Stimulated activated CD8-positive, alpha-beta memory T cell treated with anti-CD3 and anti-CD28 coated beads, Interleukin-15, amount 100 ng/mL, for 4 hours (primary cell): ENCODE measurements around the gene UGT1A9.
A peak's percentile ranks its signal among the peaks of the same experiment; 100 is the strongest.
"Not testable (repeated sequence)": the region's sequence is repeated elsewhere in the genome, so short reads cannot be mapped to it uniquely, and the experiment has no call there.

Experiments
- DNase-seq, 2 donors: peaks; one replicate each; pipeline ENCODE4 v3.0.0-alpha.2; 2020; ENCODE audit warnings: low read depth in 2 of 2

UGT1A9 gene

GRCh38 chr2:233711312-233712008 lies 39.8 kb downstream of the UGT1A9 start:
- peak; percentile 31 to 35 for DNase-seq

DNA sequence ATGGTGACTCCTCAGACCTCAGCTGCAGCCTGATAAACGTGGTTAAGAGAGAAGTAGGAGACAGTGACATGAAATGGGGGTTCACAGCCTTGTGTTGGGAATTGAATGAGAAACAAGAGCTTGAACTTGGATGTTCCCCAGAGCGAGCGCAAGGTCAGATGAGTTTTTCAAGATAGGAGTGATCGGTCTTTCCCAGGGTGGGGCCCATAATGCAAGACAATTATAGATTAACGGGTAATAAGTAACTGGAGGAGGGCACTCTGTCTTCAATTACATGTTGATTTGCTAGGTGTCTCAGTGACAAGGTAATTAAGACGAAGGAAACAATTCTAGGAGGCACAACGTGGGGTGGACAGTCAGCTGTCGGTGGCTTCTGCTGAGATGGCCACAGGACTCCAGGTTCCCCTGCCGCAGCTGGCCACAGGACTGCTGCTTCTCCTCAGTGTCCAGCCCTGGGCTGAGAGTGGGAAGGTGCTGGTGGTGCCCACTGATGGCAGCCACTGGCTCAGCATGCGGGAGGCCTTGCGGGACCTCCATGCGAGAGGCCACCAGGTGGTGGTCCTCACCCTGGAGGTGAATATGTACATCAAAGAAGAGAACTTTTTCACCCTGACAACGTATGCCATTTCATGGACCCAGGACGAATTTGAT lies 41.0 kb downstream of the UGT1A9 start, which contains the start of gene UGT1A5:
Gene UGT1A5, plus strand, starts transcription at position 297 of the 651 bp plus-strand sequence. Its CDS starts 85 bp downstream, at position 382.
- no peak for DNase-seq

- no peak for DNase-seq
Measured at GRCh38 chr2:233713262-233713615, 41.5 kb downstream of the UGT1A9 start.

- no peak for DNase-seq
Measured at GRCh38 chr2:233714121-233714520, 42.4 kb downstream of the UGT1A9 start.

GRCh38 chr2:233718552-233718951 lies 46.9 kb downstream of the UGT1A9 start, which contains the start of gene UGT1A4:
TSS of gene UGT1A4 (plus strand) at chr2:233718736. CDS start at chr2:233718821, 85 bp downstream.
- no peak for DNase-seq

DNA sequence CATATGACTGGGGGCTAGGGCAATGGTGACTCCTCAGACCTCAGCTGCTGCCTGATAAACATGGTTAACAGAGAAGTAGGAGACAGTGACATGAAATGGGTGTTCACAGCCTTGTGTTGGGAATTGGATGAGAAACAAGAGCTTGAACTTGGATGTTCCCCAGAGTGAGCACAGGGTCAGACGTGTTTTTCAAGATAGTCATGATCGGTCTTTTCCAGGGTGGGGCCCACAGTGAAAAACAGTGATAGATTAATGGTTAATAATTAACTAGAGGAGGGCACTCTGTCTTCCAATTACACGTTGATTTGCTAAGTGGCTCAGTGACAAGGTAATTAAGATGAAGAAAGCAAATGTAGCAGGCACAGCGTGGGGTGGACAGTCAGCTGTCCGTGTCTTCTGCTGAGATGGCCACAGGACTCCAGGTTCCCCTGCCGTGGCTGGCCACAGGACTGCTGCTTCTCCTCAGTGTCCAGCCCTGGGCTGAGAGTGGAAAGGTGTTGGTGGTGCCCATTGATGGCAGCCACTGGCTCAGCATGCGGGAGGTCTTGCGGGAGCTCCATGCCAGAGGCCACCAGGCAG lies 57.1 kb downstream of the UGT1A9 start, which contains the start of gene UGT1A3:
Gene UGT1A3, plus strand, starts transcription at position 320 of the 579 bp plus-strand sequence. Its CDS starts 85 bp downstream, at position 405.
- no peak for DNase-seq

GRCh38 chr2:233736868-233737653 lies 65.4 kb downstream of the UGT1A9 start:
- not testable (repeated sequence) for DNase-seq

DNA sequence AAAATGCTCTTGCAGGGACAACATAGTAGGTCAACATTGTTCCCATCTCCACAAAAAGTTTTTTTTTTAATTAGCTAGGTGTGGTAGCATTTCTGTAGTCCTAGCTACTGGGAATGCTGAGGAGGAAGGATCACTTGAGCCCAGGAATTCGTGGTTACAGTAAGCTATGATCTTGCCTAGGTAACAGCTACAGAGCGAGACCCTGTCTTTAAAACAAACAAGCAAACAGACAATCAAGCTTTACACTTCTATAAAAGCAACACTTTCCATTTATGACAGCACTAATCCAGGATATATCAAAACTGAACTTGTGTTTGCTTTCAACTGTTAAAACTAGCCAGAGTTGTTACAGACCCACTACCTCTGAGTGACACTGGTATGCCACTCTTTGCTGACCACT lies 69.2 kb downstream of the UGT1A9 start:
- no peak for DNase-seq

DNA sequence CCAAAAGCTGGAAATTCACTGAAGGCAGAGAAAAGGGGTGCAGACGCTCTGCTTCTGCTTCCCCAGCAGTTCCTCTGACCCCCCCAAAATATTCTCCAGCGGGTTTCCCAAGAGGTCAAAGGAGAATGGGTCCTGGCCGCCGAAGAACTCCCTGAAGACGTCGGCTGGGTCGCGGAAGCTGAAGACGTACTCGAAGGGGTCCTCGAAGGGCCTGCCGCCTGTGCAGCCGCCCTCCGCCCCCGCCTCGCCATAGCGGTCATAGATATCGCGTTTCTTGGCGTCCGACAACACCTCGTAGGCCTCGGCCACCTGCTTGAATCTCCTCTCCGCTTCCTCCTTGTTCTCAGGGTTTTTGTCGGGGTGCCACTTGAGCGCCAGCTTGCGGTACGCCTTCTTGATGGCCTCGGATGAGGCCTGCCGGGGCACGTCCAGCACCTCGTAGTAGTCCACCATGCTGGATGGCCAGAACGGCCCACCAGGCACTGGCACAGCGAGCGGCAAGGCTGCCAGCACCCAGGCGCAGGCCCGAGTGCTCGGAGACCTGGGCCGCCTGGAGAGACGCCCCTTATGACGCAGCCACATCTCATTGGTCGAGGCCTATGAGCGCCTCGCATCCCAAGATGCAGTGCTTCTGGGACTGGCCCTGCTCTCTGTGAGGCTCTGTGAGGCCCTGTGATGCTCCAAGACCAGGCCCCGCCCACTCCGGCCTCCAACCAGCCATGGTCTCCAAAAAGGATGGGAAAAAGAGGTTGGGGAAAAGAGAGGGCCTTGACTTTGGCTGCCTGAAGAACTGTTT lies 72.0 kb downstream of the UGT1A9 start:
- DNase-seq, result no peak

DNA sequence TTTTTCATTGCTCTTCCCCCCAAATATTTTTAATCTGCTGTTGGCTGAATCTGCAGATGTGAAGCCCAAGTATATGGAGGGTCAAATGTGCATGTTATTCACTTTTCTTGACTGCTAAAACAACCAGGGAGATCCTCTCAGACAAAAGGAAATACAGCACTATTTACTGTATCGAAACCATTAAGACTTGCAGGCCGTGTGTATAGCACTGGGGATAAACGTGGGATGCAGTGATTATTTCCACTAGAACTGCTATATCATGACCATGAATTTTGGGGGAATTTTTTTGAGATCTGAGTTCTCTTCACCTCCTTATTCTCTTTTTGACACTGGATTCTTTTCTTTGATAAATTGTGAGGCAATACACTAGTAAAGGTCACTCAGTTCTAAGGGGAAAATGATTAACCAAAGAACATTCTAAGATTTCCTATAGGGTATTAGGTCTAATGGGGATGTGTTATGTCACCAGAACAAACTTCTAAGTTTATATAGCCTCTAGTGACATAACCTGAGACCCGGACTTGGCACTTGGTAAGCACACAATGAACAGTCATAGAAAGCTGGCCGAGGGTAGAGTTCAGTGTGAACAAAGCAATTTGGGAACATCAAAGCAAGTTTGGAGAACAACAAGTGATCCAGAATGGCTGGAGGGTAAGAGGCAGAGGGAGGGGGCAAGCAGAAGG lies 73.5 kb downstream of the UGT1A9 start:
- DNase-seq, result no peak

DNA sequence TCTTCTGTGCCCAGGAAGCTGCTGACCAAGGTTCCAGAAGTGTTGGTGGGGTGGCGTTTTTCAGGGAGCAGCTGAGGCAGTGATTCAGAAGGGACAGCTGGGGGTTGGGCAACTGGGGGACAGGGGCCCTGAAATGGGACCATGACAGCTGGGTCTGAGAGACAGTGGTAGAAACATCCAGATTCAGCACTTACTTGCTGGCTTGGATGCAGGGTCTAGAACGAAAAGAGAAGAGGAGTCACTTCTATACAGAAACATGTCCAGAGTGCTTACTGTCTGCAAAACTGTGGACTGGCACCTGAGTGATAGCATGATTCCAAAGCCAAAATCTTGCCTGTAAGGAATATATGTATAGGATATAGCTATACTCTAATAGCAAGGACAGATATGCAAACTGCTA lies 74.1 kb downstream of the UGT1A9 start:
- not testable (repeated sequence) for DNase-seq

GRCh38 chr2:233746475-233747282 lies 75.0 kb downstream of the UGT1A9 start:
- no peak for DNase-seq

GRCh38 chr2:233747283-233747544 lies 75.5 kb downstream of the UGT1A9 start:
- no peak for DNase-seq

GRCh38 chr2:233750689-233751088 lies 79.0 kb downstream of the UGT1A9 start:
- DNase-seq, result not testable (repeated sequence)

- DNase-seq, result not testable (repeated sequence)
Measured at GRCh38 chr2:233751212-233752009, 79.7 kb downstream of the UGT1A9 start.

DNA sequence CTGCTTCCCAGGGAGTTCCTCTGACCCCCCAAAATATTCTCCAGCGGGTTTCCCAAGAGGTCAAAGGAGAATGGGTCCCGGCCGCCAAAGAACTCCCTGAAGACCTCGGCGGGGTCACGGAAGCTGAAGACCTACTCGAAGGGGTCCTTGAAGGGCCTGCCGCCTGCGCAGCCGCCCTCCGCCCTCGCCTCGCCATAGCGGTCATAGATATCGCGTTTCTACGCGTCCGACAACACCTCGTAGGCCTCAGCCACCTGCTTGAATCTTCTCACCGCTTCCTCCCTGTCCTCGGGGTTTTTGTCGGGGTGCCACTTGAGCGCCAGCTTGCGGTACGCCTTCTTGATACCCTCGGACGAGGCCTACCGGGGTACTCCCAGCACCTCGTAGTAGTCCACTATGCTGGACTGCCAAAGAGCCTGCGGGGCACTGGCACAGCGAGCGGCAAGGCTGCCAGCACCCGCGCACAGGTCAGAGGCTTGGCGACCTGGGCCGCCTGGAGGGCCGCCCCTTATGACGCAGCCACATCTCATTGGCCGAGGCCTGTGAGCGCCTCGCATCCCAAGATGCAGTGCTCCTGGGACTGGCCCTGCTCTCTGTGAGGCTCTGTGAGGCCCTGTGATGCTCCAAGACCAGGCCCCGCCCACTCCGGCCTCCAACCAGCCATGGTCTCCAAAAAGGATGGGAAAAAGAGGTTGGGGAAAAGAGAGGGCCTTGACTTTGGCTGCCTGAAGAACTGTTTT lies 83.3 kb downstream of the UGT1A9 start:
- no peak for DNase-seq

DNA sequence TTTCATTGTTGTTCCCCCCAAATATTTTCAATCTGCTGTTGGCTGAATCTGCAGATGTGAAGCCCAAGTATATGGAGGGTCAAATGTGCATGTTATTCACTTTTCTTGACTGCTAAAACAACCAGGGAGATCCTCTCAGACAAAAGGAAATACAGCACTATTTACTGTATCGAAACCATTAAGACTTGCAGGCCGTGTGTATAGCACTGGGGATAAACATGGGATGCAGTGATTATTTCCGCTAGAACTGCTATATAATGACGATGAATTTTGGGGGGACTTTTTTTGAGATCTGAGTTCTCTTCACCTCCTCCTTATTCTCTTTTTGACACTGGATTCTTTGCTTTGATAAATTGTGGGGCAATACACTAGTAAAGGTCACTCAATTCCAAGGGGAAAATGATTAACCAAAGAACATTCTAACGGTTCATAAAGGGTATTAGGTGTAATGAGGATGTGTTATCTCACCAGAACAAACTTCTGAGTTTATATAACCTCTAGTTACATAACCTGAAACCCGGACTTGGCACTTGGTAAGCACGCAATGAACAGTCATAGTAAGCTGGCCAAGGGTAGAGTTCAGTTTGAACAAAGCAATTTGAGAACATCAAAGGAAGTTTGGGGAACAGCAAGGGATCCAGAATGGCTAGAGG lies 84.9 kb downstream of the UGT1A9 start:
- no peak for DNase-seq

- no peak for DNase-seq
Measured at GRCh38 chr2:233758141-233758540, 86.4 kb downstream of the UGT1A9 start.
